Stimulated activated CD4-positive, alpha-beta T cell treated with anti-CD3 and anti-CD28 coated beads, TNF-alpha, amount 100 ng/mL, for 4 hours (primary cell): ENCODE measurements around the gene ERLEC1.
"Not testable (repeated sequence)": the region's sequence is repeated elsewhere in the genome, so short reads cannot be mapped to it uniquely, and the experiment has no call there.

Source experiments
- DNase-seq, 3 experiments: peaks; one replicate each; pipeline ENCODE4 v3.0.0-alpha.2; 2020; ENCODE audit warnings: low read depth in 3 of 3

Gene ERLEC1

DNA sequence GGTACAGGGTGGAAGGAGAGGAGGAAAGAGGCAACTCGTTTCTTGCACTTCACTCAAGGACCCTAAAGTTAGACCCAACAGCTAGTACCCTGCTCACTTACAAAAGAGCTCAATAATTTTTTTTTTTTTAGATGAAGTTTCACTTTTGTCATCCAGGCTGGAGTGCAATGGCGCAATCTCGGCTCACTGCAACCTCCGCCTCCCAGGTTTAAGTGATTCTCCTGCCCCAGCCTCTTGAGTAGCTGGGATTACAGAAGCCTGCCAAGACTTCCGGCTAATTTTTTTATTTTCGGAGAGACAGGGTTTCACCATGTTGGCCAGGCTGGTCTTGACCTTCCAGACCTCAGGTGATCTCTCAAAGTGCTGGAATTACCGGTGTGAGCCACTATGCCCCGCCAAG, 4.2 kb upstream of the ERLEC1 start:
- no peak for DNase-seq

DNA sequence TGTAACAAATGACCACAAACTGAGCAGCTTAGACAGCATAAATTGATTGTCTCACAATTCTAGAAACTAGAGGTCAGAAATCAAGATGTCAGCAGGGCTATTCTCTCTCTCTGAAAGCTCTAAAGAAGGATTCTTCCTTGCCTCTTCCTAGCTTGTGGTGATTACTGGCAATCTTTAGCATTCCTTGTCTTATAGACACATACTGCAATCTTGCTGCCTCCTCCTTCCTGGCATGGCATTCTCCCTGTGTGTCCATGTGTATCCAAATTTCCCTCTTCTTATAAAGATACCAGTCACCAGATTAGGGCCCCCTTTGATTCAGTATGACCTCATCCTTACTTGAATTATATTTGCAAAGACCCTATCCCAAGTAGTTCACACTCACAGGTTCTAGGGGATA, 2.4 kb upstream of the ERLEC1 start:
- DNase-seq = no peak

DNA sequence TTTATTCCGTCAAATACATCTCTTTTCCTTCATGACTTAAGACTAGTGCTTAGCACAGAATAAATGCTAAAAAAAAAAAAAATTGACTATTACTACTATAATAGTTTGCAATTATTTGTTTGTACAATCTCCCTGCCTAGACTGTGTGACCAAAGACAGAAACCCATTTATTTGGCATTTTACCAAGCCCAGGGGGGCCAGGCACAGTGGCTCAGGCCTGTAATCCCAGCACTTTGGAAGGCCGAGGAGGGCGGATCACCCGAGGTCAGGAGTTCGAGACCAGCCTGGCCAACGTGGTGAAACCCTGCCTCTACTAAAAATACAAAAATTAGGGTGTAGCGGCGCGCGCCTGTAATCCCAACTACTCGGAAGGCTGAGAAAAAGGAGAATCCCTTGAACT, 1.5 kb upstream of the ERLEC1 start:
- no peak for DNase-seq

DNA sequence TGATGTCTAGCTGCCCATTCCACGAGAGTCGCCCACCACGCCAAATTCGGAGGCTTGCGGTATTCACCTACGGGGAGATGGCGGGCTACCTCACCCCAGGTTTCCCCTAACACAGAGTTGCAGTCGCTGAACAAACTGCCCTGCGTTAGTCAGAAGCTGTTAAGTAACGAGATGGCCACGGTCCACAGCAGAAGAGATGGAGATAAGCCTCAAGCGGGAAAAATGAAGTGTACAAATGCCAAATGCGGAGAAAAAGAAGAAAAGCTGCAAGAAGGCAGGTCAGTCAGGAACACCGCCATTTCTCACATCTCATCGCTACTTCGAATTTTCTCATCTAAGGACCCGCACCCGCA, 516 bp upstream of the ERLEC1 start:
- no peak for DNase-seq

DNA sequence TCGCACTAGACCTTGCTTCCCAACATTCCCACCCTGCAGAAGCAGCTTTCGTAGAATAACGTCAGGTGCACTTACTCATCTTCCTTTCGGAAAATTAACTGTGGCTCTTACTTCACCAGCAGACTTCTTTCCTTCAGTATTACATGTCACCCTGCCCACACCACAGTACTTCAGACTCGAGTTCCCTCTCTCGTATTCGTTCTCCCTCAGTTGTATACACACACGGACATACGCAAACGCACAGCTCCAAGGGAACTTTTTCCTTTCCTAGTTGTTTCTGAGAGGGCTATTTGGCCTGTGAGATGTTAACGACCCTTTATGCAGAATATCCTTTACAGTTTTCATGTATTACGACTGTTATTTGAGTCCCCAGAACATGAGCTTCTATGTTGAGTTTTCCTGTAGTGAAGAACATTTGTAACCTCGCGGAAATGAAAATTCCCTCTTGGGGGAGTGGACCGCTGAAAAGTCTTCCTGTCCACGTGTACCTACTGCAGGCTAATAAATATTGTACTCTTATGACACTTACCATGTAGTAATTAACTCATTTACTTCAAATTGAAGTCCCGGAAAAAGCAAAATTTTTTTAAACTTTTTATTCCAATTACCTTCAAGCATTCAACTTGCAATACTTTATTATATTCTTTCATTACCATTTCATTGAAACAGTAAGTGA, 908 bp downstream of the ERLEC1 start:
- DNase-seq = no peak

DNA sequence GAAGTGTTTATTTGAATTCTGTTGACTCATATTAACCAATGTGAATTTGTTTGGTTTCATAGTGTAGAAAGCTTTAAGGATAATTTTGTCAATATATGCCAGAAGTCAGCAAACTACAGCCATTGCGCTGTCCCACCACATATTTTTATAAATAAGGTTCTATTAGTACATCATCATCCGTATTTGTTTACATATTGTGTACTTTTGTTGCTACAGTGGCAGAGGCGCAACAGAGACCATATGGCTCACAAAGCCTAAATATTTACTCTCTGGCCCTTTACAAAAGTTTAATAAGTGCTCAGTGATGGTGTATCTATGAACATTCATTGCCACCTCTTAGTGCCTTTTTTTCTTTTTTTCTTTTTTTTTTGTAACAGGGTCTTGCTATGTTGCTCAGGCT, 6.4 kb downstream of the ERLEC1 start:
- no peak for DNase-seq

DNA sequence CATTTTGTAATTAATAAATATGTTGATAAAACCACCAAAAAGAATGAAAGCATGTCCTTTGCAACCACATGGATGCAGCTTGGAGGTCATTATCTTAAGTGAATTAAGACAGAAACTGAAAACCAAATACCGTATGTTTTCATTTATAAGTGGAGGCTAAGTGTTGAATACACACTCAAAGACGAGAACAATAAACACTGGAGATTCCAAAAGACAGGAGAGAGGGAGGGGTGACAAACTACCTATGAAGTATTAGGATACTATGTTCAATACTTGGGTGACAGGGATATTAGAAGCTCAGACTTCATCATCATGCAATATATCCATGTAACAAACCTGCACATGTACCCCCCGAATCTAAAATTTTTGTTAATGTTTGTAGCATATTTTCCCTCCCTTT, 7.0 kb downstream of the ERLEC1 start:
- DNase-seq = no peak

DNA sequence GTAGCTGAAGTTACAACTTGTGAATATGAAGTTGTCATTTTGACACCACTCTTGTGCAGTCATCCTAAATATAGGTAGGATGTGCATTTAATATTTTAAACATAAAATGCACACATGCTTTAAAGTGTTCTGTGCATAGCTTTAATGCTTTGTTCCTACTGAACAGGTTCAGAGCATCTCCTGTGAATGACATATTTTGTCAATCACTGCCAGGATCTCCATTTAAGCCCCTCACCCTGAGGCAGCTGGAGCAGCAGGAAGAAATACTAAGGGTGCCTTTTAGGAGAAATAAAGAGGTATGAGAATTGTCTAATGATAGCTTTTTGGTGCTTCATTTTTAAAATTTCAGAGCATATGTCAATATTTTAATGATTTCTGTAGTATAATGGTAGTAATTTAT, 14.7 kb downstream of the ERLEC1 start:
- no peak for DNase-seq

DNA sequence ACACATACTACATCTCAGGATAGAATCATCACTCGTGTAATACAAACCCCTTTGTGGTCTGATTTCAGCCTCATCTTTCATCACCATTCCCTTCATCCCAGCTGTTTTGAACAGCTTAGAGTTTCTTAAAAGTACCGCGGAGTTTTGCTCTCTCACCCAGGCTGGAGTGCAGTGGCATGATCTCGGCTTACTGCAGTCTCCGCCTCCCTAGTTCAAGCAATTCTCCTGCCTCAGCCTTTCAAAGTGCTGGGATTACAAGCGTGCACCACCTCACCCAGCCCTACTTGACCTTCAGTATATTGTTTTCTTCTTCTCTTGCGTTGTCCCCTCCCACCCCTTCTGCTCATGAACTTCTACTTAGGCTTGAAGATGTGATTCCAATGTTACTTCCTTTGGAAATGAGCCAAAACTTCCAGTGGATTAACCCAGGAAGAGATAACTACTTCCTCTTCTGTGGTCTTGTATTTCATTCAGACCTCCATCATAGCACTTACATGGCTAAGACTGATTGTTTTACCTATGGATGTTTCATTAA, 15.8 kb downstream of the ERLEC1 start:
- no peak for DNase-seq

DNA sequence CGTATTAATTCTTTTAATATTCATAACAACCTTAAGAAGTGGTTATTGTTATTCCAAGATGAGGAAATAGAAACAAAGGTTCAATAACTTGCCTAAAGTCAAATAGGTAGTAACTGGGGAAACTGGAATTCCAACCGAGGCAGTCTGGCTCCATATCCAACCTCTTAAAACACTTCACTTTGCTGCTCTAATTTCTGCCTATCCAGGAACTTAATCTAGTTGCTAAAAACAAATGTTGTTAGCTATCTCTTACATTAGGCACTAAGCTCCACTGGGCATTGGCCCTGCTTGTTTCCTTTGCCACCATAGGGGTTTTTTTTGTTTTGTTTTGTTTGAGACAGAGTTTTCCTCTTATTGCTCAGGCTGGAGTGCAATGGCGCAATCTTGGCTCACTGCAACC, 24.8 kb downstream of the ERLEC1 start:
- DNase-seq = no peak

DNA sequence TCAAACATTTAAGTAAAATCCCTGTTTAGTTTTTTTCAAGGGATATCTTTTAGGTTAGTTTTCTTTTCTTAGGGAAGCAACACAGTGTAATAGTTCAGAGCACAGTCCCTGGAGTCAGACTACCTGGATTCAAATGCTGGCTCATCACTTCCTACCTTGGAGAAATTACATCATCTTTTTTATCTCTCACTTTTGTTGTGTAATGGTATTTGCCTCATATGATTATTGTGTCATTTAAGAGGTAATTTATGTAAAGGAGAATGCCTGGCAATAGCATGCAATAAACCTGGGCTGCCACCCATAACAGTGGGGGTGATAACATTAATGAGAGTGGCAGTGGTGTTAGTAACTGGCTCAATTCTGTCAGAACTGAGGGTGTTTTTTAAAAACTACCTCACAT, 26.3 kb downstream of the ERLEC1 start:
- no peak for DNase-seq

DNA sequence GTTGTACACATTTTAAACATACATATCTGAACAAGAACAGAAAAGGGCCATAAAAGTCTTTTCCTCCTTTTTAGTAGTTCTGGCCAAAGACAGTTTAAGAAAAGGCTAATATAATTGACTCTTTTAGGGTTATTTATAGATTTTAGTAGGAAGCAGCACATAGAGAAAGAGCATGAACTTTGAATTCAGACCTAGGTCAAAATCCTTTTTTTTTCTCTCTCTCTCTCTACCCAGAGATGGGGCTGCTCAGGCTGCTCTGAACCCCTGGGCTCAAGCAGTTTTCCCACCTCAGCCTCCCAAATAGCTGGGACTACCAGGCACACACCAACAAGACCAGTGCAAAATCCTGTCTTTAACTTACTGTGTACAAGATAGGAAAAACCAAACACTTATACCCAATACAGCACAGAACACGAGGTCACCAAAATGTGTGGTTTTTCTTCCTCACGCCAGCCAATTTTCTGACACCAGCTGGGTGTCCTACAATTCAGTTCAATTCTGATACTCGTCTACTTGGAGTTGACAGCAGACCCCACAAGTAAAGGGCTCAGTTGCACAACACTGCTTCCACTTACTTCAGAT, 32.1 kb downstream of the ERLEC1 start:
- DNase-seq = no peak

DNA sequence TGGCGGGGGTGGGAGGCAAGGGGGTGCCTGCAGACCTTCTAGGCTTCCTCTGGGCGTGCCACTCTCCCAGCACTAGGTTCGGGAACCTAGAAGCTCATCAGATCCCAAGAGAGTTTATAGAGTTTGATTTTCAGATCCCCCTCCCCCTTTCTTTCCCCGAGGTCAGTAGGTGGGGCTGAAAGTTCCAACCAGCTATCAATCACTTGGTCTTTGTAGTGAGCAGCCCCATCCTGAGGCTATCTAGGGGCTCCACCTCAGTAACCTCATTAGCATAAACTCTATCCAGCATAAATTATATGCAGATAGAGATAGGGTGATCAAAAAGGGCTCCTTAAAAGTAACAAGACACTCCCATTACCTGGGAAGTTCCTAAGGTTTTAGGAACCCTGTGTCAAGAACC, 32.8 kb downstream of the ERLEC1 start:
- no peak for DNase-seq

DNA sequence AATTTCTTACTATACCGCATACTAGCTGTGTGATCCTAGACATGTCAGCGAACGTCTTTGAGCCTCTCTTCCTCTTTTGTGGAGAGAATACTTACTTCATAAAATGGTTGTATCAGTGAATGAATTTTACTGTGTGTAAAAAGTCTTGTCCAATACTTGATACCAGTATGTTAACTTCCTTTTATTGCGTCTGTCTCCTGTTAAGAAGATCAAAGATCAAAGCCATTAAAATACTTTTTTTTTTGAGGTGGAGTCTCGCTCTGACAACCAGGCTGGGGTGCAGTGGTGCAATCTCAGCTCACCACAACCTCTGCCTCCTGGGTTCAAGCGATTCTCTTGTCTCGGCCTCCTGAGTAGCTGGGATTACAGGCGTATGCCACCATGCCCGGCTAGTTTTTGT, 33.2 kb downstream of the ERLEC1 start:
- no peak for DNase-seq

DNA sequence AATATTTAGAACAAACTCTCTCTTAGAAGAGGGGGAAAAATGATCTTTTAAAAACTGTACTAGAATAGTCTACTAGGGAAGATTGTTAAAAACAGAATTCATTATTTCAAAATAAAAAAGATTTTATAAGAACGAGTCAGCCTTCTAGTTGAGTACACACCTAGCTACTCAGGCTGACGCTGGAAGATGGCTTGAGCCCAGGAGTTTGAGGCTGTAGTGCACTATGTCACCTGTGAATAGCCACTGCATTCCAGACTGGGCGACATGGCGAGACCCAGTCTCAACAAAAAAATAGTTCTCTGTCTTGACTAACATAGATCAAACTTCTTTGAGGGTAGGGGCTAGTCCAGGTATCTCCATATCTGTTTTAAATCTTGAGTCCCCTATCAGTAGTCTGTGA, 33.9 kb downstream of the ERLEC1 start:
- DNase-seq = no peak

DNA sequence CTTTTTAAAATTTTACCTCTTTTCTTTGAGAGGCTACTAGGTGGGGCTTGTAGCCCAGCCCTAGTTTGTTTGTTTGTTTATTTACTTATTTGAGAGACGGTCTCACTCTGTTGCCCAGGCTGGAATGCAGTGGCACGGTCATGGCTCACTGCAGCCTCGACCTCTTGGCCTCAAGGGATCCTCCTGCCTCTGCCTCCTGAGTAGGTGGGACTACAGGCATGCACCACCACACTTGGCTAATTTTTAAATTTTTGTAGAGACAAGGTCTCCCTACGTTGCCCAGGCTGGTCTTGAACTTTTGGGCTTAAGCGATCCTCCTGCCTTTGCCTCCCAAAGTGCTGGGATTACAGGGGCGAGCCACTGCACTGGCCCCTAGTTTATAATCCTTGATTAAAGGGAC, 35.0 kb downstream of the ERLEC1 start:
- no peak for DNase-seq

DNA sequence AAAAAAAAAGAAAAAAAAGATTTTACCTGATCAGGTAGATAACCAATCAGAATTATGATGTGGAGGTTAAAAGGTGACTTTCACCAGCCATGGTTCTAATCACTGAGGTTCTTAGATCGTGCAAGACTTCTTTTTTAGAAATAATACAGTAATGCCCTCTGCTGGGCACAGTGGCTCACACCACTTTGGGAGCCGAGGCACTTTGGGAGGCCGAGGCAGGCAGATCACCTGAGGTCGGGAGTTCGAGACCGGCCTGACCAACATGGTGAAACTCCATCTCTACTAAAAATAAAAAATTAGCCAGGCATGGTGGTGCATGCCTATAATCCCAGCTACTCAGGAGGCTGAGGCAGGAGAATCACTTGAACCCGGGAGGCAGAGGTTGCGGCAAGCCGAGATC, 36.8 kb downstream of the ERLEC1 start:
- not testable (repeated sequence) for DNase-seq

DNA sequence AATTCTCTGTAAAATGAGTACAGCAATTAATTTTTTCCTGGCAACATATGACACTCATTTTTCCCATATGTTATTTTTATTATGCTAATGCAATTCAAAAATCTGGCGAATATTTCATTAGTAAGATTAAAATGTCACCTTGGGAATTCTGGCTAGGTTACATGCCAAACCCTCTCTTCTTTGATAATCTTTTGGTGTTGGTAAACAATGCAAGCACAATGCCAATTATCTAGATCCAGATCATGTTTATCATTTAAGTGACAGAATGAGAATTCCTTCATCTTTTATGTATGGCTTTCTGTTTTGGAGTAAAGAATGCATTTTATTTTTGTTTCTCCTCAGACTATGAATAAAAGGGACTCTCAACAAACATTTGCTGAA, 39.2 kb downstream of the ERLEC1 start:
- DNase-seq = no peak

DNA sequence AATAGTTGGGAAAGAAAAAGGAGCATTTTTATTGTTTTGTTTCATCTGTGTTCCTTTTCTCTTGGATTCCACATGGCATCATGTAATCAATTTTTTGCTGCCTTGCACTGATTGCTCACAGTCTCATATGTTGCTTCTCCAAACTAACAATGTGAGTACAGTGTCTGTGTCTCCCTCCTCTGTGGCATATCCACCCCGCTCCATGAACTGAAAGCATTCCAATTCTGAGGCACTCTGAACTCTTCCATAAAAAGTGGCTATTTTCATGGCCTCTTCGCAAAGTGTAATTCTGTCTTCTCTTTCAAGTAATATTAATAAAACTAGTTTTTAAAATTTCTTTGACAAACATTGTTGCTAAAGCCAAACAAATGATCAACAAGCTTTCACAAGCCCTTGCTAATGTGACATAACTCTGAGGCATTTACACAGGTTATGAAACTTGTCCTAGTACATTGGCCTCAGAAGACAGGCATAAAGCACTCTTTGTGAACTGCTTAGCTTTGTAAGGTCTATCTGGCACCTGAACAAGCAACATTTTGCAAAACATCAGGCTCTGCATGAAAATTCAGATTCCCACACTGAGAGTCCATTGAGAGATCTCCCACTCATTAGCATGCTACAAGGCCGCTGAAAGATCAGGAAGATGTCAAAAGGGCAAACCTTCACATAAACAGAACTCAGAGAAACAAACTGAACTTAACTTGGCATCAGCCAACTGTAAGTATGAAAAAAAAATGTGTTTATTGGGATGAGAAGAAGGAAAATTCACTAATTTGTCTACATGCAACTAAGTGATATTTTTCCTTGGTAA, 39.9 kb downstream of the ERLEC1 start:
- no peak for DNase-seq

DNA sequence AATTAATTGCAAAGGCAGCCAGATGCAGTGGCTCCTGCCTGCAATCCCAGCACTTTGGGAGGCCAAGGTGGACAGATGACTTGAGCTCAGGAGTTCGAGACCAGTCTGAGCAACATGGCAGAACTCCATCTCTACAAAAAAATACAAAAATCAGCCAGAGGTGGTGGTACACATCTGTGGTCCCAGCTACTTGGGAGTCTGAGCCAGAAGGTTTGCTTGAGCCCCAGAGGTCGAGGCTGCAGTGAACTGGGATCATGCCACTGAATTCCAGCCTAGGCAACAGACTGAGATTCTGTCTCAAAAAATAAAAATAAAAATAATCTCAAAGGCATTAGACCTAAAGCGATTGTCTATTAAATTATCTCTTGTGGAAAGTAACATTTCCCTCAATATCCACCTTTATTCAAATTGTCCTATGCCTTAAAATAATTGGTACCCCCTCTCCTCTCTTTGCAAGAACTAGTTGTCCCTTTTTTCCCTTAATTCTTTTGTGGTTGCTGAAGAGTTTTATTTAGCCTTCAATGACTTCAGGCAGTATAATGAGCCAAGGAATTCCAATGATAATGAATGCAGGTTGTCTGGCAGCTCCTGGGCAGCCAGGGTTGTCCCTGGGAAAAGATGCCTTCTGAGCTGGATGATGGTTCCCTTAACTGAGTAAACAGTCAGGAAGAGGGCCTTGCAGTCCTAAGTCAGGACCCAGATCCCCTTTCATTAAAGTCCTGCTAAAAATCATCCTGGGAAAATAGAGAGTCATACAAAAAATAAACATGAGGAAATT, 40.7 kb downstream of the ERLEC1 start:
- DNase-seq = no peak

DNA sequence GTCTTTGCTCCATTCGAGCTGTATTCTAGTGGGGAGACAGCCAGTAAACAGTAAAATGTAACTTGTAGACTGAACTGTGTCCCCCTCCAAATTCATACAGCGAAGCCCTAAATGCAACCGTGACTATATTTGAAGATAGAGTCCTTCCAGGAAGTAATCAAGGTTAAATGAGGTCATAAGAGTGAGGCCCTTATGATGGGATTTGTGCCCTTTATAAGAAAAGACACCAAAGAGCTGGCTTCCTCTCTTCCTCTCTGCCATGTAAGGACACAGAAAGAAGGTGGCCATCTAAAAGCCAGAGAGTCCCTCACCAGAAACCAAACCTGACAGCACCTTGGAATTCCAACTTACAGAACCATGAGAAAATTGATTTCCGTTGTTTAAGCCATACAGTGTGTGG, 41.5 kb downstream of the ERLEC1 start:
- DNase-seq = no peak

DNA sequence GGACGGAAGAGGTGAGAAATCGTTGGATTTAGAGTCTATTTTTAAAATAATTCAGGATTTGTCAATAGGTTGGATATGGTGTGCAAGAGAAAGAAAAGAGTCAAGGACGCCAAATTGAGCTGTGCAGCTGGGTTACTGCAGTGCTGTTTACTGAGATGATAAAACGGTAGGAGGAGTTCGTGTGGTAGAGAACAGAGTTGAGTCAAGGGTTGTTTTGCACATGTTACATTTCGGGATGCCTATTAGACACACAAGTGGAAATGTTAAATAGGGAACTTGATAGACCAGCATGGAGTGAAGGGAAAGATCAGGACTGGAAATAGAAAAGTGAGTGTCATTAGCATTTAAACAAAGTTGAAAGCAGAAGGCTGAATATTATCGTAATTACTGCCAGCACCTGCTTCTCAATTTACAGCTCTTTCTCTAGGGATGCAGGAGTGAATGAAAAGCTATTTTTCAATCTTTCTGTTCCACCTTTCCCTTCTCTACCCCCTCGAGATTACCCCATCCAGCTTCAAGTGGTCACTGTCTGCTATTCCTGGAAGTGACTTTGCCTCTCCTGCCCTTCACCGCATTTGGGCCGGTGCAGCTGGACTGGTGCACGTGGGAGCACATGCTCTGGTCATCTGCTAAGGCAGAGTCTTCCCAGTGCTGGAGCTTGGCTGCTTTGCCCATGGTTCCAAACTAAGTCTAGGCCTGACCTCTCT, 42.6 kb downstream of the ERLEC1 start:
- DNase-seq = no peak
